K562 (cell line): ENCODE results near the gene PEAR1. TPM values are rescaled to one million over a fixed set of nuclear protein-coding genes. Genes with fewer than 3 reads are reported as not detected.

Experiments
- ETV5 ChIP-seq: sonication (generic); formaldehyde crosslinking; IDR thresholded peaks from 2 replicates; pipeline ENCODE4 v1.4.0; 2020; ENCODE audit warnings: low read depth, mild to moderate bottlenecking, missing genetic modification reagents
- KAT7 ChIP-seq: sonication (generic); formaldehyde crosslinking; IDR thresholded peaks from 2 replicates; pipeline ENCODE4 v1.8.0; 2022; ENCODE audit warnings: missing genetic modification reagents, mild to moderate bottlenecking, borderline replicate concordance
- KDM5B ChIP-seq: fragments of 200-600 bp; sonication (generic); IDR thresholded peaks from 2 replicates; pipeline ENCODE4 v1.6.1; 2012; ENCODE audit warnings: low read depth, mild to moderate bottlenecking, moderate library complexity, low read length, control low read depth, inconsistent platforms; ENCODE audit not compliant: insufficient replicate concordance
- MBD2 ChIP-seq: sonication (generic); IDR thresholded peaks from 2 replicates; pipeline ENCODE4 v1.6.1; 2016; ENCODE audit warnings: low read depth, borderline replicate concordance
- MEF2D ChIP-seq: conservative IDR thresholded peaks from 2 replicates; pipeline ENCODE4 v1.6.1; 2016; ENCODE audit warnings: low read depth, missing genetic modification characterization, missing compliant biosample characterization
- NCOA1 ChIP-seq: fragments of 450-650 bp; IDR thresholded peaks from 2 replicates; pipeline ENCODE4 v1.6.1; 2016; ENCODE audit warnings: low read depth
- RBFOX2 ChIP-seq: fragments of 200-400 bp; formaldehyde crosslinking; IDR thresholded peaks from 2 replicates; pipeline ENCODE4 v1.6.1; 2017; ENCODE audit warnings: low read depth, mild to moderate bottlenecking, low read length, moderate library complexity
- SAP30 ChIP-seq: fragments of 200-600 bp; sonication (generic); IDR thresholded peaks from 2 replicates; pipeline ENCODE4 v1.6.1; 2012; ENCODE audit warnings: borderline replicate concordance, low read depth, mild to moderate bottlenecking, moderate library complexity, low read length, control low read depth, inconsistent platforms; ENCODE audit not compliant: insufficient read depth, poor library complexity, severe bottlenecking
- SMARCE1 ChIP-seq: fragments of 450-650 bp; IDR thresholded peaks from 2 replicates; pipeline ENCODE4 v1.7.1; 2016; ENCODE audit warnings: mild to moderate bottlenecking
- SREBF1 ChIP-seq: fragments of 150-350 bp; IDR thresholded peaks from 2 replicates; pipeline ENCODE4 v1.6.1; 2014; ENCODE audit warnings: antibody characterized with exemption, low read depth, low read length, borderline replicate concordance
- SRF ChIP-seq, 2 experiments: fragments of 250-450, 450-650 bp in 1 of 2; sonication (Bioruptor Pico) in 1 of 2; sonication (generic) in 1 of 2; formaldehyde crosslinking; IDR thresholded peaks; 2 replicates each; pipeline versions ENCODE4 v1.5.0 to v1.5.1; 2020 to 2022; ENCODE audit warnings: mild to moderate bottlenecking in 1 of 2, missing genetic modification reagents in 1 of 2
- ZNF263 ChIP-seq: sonication (generic); formaldehyde crosslinking; IDR thresholded peaks from 2 replicates; pipeline ENCODE4 v1.8.0; 2022; ENCODE audit warnings: mild to moderate bottlenecking, missing genetic modification reagents, borderline replicate concordance
- ZNF551 ChIP-seq: fragments of 250-450 bp; sonication (Bioruptor Pico); IDR thresholded peaks from 2 replicates; pipeline ENCODE4 v1.5.0; 2021; ENCODE audit warnings: mild to moderate bottlenecking, moderate library complexity
- polyA plus RNA-seq, 8 experiments: library from polyadenylated mRNA; depleted of rRNA in 4 of 8; stranded (reverse) in 5 of 8; unstranded in 3 of 8; fragments of >200 nt; fragmentation: Nextera tagmentation in 2 of 8; fragmentation: Illumina TruSeq in 1 of 8; extraction: Ambion mirVana in 2 of 8; extraction: Trizol in 1 of 8; gene quantifications; 2 replicates each; pipeline versions ENCODE4 v1.2.1 to v1.2.3, GENCODE V29; 2011 to 2014; ENCODE audit warnings: inconsistent platforms in 1 of 8, missing spikeins in 1 of 8
- total RNA-seq, 7 experiments: library from RNA; depleted of rRNA in 6 of 7; stranded (reverse); fragments of >200 nt in 6 of 7; fragmentation: Illumina TruSeq in 2 of 7; extraction: Trizol in 2 of 7; gene quantifications; 2 replicates each; pipeline versions ENCODE4 v1.2.1 to v1.2.3, GENCODE V29; 2011 to 2021; ENCODE audit warnings: low replicate concordance in 1 of 7
- TF ChIP-seq, protein P1 (sequence below): fragments of 450-650 bp; IDR thresholded peaks from 2 replicates; pipeline ENCODE4 v1.6.1; 2018; ENCODE audit not compliant: partially characterized antibody
- TF ChIP-seq, protein P2 (sequence below), 2 experiments: fragments of 250-450 bp in 1 of 2; fragments of 450-650 bp in 1 of 2; sonication (Bioruptor Pico) in 1 of 2; IDR thresholded peaks; 2 replicates each; pipeline versions ENCODE4 v1.6.1 to v1.8.0; 2016 to 2021; ENCODE audit warnings: mild to moderate bottlenecking in 2 of 2, moderate library complexity in 2 of 2, missing compliant biosample characterization in 1 of 2, missing genetic modification characterization in 1 of 2
- TF ChIP-seq, protein P3 (sequence below), 3 experiments: fragments of 200-800 bp in 1 of 3; fragments of 250-450 bp in 1 of 3; fragments of 450-650 bp in 1 of 3; sonication (Bioruptor Pico) in 1 of 3; sonication (Bioruptor generic) in 1 of 3; formaldehyde crosslinking in 1 of 3; IDR thresholded peaks; 2 replicates each; pipeline versions ENCODE4 v1.6.1 to v1.8.0; 2016 to 2022; ENCODE audit warnings: mild to moderate bottlenecking in 2 of 3, missing genetic modification characterization in 2 of 3, missing compliant biosample characterization in 1 of 3, moderate library complexity in 1 of 3

PEAR1 gene
- total and polyA plus RNA-seq, 9 of the 15 experiments (the other 6 are each of a cell fraction or from before 2014, with no cell fraction given) = 0.87 to 13.9 (median 6.1) TPM

DNA sequence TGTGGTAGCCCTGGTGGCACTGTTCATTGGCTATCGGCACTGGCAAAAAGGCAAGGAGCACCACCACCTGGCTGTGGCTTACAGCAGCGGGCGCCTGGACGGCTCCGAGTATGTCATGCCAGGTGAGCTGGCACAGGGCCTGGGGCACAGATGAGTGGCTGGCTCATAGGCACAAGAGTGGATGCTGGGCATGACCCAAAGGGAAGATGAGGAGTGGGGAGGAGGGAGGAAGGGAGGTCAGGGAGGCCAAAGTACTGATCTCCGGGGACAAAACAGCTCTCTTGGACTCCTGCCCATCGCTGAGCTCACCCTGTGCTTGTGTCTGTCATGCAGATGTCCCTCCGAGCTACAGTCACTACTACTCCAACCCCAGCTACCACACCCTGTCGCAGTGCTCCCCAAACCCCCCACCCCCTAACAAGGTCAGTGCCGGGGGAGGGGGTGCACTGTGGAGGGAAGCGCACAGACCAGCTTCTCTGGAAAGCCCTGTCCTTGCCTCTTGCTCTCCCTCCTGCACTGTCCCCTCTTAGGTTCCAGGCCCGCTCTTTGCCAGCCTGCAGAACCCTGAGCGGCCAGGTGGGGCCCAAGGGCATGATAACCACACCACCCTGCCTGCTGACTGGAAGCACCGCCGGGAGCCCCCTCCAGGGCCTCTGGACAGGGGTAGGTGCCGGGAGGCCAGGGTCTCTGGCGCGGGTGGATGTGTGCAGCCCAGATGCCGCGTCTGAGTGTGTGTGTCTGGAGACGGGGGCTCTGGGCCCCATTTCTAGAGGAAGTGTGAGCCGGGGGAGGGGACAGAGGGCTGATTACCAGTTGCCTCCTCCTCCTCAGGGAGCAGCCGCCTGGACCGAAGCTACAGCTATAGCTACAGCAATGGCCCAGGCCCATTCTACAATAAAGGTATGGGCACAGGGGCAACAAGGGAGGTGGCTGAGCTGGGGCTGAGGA, 19.6 kb downstream of the PEAR1 start (continued):
- TF ChIP-seq, protein P1, sequence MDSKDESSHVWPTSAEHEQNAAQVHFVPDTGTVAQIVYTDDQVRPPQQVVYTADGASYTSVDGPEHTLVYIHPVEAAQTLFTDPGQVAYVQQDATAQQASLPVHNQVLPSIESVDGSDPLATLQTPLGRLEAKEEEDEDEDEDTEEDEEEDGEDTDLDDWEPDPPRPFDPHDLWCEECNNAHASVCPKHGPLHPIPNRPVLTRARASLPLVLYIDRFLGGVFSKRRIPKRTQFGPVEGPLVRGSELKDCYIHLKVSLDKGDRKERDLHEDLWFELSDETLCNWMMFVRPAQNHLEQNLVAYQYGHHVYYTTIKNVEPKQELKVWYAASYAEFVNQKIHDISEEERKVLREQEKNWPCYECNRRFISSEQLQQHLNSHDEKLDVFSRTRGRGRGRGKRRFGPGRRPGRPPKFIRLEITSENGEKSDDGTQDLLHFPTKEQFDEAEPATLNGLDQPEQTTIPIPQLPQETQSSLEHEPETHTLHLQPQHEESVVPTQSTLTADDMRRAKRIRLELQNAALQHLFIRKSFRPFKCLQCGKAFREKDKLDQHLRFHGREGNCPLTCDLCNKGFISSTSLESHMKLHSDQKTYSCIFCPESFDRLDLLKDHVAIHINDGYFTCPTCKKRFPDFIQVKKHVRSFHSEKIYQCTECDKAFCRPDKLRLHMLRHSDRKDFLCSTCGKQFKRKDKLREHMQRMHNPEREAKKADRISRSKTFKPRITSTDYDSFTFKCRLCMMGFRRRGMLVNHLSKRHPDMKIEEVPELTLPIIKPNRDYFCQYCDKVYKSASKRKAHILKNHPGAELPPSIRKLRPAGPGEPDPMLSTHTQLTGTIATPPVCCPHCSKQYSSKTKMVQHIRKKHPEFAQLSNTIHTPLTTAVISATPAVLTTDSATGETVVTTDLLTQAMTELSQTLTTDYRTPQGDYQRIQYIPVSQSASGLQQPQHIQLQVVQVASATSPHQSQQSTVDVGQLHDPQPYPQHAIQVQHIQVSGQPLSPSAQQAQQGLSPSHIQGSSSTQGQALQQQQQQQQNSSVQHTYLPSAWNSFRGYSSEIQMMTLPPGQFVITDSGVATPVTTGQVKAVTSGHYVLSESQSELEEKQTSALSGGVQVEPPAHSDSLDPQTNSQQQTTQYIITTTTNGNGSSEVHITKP = peak; percentile 12
- TF ChIP-seq ZNF263 (CRISPR knock-in tag) (peak; percentile 99), SREBF1 (no peak), MBD2 (no peak), ETV5 (CRISPR knock-in tag) (no peak), KDM5B (peak; percentile 33), KAT7 (CRISPR knock-in tag) (no peak), SMARCE1 (peak; percentile 26; the same call in 1 of the 2 replicates), NCOA1 (no peak), ZNF551 (CRISPR knock-in tag) (no peak), RBFOX2 (peak; percentile 71), SRF (CRISPR knock-in tag; IDR thresholded peaks at IDR 0.05) (no peak), MEF2D (tag) (0 out of 2 replicates have a peak, but pooled peaks have one; percentile 6), SAP30 (peak; percentile 80)
- TF ChIP-seq, protein P2, sequence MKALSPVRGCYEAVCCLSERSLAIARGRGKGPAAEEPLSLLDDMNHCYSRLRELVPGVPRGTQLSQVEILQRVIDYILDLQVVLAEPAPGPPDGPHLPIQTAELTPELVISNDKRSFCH (CRISPR knock-in tag; IDR thresholded peaks at IDR 0.05) = no peak
- TF ChIP-seq, protein P2 (tag; IDR thresholded peaks at IDR 0.05) = no peak
- TF ChIP-seq, protein P3, sequence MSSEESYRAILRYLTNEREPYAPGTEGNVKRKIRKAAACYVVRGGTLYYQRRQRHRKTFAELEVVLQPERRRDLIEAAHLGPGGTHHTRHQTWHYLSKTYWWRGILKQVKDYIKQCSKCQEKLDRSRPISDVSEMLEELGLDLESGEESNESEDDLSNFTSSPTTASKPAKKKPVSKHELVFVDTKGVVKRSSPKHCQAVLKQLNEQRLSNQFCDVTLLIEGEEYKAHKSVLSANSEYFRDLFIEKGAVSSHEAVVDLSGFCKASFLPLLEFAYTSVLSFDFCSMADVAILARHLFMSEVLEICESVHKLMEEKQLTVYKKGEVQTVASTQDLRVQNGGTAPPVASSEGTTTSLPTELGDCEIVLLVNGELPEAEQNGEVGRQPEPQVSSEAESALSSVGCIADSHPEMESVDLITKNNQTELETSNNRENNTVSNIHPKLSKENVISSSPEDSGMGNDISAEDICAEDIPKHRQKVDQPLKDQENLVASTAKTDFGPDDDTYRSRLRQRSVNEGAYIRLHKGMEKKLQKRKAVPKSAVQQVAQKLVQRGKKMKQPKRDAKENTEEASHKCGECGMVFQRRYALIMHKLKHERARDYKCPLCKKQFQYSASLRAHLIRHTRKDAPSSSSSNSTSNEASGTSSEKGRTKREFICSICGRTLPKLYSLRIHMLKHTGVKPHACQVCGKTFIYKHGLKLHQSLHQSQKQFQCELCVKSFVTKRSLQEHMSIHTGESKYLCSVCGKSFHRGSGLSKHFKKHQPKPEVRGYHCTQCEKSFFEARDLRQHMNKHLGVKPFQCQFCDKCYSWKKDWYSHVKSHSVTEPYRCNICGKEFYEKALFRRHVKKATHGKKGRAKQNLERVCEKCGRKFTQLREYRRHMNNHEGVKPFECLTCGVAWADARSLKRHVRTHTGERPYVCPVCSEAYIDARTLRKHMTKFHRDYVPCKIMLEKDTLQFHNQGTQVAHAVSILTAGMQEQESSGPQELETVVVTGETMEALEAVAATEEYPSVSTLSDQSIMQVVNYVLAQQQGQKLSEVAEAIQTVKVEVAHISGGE (CRISPR knock-in tag; IDR thresholded peaks at IDR 0.05) = peak in 1 of 3 experiments; percentile 43; a peak in 1 of 6 replicates
